ENCODE results near the gene HS3ST4. TPM values are rescaled to one million over a fixed set of nuclear protein-coding genes. Genes with fewer than 3 reads are reported as not detected.

Gene HS3ST4
- total and polyA plus RNA-seq, 10 of the 15 experiments (the other 5 are each of a cell fraction or from before 2014, with no cell fraction given), result 0.05 TPM; not detected in 9

DNA sequence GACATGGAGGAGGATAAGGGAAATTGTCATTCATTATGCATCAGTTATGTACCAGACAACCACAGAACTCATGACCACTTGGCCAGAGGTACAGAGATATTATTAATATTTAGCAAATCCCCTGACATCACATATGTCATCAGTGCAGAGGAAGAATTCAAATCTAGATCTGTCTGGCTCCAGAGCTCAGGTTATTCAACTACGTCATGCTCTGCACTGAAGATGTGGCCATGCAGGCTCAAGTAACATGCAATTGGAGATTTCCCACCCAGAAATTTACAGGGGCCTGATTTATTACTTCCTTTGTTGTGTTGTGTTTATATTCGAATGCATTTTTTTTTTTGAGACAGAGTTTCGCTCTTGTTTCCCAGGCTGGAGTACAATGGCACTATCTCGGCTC, 224.3 kb downstream of the HS3ST4 start:
- in situ Hi-C loops (cut with MboI) (no loop called here), intact Hi-C loops (cut with micrococcal nuclease; ENCODE audit: unreplicated experiment) (no loop called here)
- BruUV-seq (replicated peaks), result no TSS peak
- DNase-seq (ENCODE audit: low read depth, low spot score) (no peak), FAIRE-seq (no peak), ATAC-seq (no peak)
- no peaks in the 10 kb centered on the region for H3K79me2 ChIP-seq (ENCODE audit: control insufficient read depth, insufficient read depth, low read length)
- H3K4me3 ChIP-seq, result no peak overlapping the region
- H4K20me1 ChIP-seq (ENCODE audit: control insufficient read depth, insufficient read depth), result no peaks in the 10 kb centered on the region
- CTCF ChIA-PET, result no interaction called here
- WGBS (ENCODE audit: insufficient coverage, insufficient replicate concordance, low lambda C conversion rate, missing lambda C conversion rate), result 21% methylated on average over 4 of the region's 4 CpGs
- RAD21 ChIA-PET (ENCODE audit: unreplicated experiment), result no interaction called here
- no peak overlapping the region for H3K4me2 ChIP-seq (ENCODE audit: control insufficient read depth, insufficient read depth)
- no peaks in the 10 kb centered on the region for H3K36me3 ChIP-seq (ENCODE audit: control insufficient read depth in 2 of 2, insufficient read depth in 2 of 2, low read length in 1 of 2)
- no peak overlapping the region for H3K9ac ChIP-seq (ENCODE audit: control insufficient read depth, insufficient read depth, low read length)
- no peaks in the 10 kb centered on the region for H3K27me3 ChIP-seq (replicated peaks in 1 of 2; ENCODE audit: control insufficient read depth in 2 of 2, insufficient read depth in 2 of 2, low read length in 1 of 2)
- no peak overlapping the region for H2AFZ ChIP-seq (ENCODE audit: control insufficient read depth, low read depth, low read length)
- SMC1A ChIA-PET (ENCODE audit: uncharacterized antibody, unreplicated experiment), result no interaction called here
- no peaks in the 10 kb centered on the region for H3K9me3 ChIP-seq (replicated peaks; ENCODE audit: control insufficient read depth, insufficient read depth, low read length)
- H3K27ac ChIP-seq (ENCODE audit: control insufficient read depth, insufficient read depth), result no peak overlapping the region
- POLR2A ChIA-PET, result no interaction called here
- H3K4me1 ChIP-seq (ENCODE audit: control insufficient read depth, insufficient read depth, low read length), result no peaks in the 10 kb centered on the region
- TF ChIP-seq MTA2 (IDR thresholded peaks at IDR 0.05; ENCODE audit: low read depth) (no peak), EGR1 (IDR thresholded peaks at IDR 0.05; ENCODE audit: borderline replicate concordance in 1 of 2, low read depth in 2 of 2, low read length in 2 of 2) (no peak), NFXL1 (IDR thresholded peaks at IDR 0.05; ENCODE audit: borderline replicate concordance) (no peak), SMARCA5 (IDR thresholded peaks at IDR 0.05) (no peak), MYC (IDR thresholded peaks at IDR 0.05; ENCODE audit: insufficient read depth, insufficient read length, insufficient replicate concordance, low read length, severe bottlenecking) (no peak), SMAD1 (IDR thresholded peaks at IDR 0.05; ENCODE audit: low read depth, partially characterized antibody) (no peak), KDM1A (IDR thresholded peaks at IDR 0.05; ENCODE audit: borderline replicate concordance) (no peak), TARDBP (IDR thresholded peaks at IDR 0.05; ENCODE audit: borderline replicate concordance) (no peak), IKZF2 (IDR thresholded peaks at IDR 0.05) (no peak), BHLHE40 (IDR thresholded peaks at IDR 0.05; ENCODE audit: borderline replicate concordance in 1 of 2, low read depth in 2 of 2, low read length in 1 of 2) (no peak)
- TF ChIP-seq, protein P1, sequence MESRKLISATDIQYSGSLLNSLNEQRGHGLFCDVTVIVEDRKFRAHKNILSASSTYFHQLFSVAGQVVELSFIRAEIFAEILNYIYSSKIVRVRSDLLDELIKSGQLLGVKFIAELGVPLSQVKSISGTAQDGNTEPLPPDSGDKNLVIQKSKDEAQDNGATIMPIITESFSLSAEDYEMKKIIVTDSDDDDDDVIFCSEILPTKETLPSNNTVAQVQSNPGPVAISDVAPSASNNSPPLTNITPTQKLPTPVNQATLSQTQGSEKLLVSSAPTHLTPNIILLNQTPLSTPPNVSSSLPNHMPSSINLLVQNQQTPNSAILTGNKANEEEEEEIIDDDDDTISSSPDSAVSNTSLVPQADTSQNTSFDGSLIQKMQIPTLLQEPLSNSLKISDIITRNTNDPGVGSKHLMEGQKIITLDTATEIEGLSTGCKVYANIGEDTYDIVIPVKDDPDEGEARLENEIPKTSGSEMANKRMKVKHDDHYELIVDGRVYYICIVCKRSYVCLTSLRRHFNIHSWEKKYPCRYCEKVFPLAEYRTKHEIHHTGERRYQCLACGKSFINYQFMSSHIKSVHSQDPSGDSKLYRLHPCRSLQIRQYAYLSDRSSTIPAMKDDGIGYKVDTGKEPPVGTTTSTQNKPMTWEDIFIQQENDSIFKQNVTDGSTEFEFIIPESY (IDR thresholded peaks at IDR 0.05), result no peak
- TF ChIP-seq, protein P2, sequence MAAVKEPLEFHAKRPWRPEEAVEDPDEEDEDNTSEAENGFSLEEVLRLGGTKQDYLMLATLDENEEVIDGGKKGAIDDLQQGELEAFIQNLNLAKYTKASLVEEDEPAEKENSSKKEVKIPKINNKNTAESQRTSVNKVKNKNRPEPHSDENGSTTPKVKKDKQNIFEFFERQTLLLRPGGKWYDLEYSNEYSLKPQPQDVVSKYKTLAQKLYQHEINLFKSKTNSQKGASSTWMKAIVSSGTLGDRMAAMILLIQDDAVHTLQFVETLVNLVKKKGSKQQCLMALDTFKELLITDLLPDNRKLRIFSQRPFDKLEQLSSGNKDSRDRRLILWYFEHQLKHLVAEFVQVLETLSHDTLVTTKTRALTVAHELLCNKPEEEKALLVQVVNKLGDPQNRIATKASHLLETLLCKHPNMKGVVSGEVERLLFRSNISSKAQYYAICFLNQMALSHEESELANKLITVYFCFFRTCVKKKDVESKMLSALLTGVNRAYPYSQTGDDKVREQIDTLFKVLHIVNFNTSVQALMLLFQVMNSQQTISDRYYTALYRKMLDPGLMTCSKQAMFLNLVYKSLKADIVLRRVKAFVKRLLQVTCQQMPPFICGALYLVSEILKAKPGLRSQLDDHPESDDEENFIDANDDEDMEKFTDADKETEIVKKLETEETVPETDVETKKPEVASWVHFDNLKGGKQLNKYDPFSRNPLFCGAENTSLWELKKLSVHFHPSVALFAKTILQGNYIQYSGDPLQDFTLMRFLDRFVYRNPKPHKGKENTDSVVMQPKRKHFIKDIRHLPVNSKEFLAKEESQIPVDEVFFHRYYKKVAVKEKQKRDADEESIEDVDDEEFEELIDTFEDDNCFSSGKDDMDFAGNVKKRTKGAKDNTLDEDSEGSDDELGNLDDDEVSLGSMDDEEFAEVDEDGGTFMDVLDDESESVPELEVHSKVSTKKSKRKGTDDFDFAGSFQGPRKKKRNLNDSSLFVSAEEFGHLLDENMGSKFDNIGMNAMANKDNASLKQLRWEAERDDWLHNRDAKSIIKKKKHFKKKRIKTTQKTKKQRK (IDR thresholded peaks at IDR 0.05; ENCODE audit: low read depth, low read length), result no peak
- TF ChIP-seq, protein P3, sequence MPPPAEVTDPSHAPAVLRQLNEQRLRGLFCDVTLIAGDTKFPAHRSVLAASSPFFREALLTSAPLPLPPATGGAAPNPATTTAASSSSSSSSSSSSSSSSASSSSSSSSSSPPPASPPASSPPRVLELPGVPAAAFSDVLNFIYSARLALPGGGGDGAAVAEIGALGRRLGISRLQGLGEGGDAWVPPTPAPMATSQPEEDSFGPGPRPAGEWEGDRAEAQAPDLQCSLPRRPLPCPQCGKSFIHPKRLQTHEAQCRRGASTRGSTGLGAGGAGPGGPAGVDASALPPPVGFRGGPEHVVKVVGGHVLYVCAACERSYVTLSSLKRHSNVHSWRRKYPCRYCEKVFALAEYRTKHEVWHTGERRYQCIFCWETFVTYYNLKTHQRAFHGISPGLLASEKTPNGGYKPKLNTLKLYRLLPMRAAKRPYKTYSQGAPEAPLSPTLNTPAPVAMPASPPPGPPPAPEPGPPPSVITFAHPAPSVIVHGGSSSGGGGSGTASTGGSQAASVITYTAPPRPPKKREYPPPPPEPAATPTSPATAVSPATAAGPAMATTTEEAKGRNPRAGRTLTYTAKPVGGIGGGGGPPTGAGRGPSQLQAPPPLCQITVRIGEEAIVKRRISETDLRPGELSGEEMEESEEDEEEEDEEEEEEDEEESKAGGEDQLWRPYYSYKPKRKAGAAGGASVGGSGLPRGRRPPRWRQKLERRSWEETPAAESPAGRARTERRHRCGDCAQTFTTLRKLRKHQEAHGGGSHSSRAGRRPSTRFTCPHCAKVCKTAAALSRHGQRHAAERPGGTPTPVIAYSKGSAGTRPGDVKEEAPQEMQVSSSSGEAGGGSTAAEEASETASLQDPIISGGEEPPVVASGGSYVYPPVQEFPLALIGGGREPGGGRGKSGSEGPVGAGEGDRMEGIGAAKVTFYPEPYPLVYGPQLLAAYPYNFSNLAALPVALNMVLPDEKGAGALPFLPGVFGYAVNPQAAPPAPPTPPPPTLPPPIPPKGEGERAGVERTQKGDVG (CRISPR knock-in tag; IDR thresholded peaks at IDR 0.05), result no peak
- TF ChIP-seq, protein P4, sequence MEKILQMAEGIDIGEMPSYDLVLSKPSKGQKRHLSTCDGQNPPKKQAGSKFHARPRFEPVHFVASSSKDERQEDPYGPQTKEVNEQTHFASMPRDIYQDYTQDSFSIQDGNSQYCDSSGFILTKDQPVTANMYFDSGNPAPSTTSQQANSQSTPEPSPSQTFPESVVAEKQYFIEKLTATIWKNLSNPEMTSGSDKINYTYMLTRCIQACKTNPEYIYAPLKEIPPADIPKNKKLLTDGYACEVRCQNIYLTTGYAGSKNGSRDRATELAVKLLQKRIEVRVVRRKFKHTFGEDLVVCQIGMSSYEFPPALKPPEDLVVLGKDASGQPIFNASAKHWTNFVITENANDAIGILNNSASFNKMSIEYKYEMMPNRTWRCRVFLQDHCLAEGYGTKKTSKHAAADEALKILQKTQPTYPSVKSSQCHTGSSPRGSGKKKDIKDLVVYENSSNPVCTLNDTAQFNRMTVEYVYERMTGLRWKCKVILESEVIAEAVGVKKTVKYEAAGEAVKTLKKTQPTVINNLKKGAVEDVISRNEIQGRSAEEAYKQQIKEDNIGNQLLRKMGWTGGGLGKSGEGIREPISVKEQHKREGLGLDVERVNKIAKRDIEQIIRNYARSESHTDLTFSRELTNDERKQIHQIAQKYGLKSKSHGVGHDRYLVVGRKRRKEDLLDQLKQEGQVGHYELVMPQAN (conservative IDR thresholded peaks at IDR 0.05), result no peak

All from GM12878 (cell line).